Fibroblast of gingiva (primary cell): Measurements from ENCODE around the gene ACSF3.
A peak's percentile ranks its signal among the peaks of the same experiment; 100 is the strongest.
"Not testable (repeated sequence)": the region's sequence is repeated elsewhere in the genome, so short reads cannot be mapped to it uniquely, and the experiment has no call there.

ENCODE experiments used
- DNase-seq: peaks from one replicate; pipeline ENCODE4 v3.0.0-alpha.2; 2011; ENCODE audit warnings: low read depth

Gene ACSF3

GRCh38 chr16:89055894-89056555, 37.6 kb upstream of the ACSF3 start:
- no peak for DNase-seq

GRCh38 chr16:89056592-89056991, 37.1 kb upstream of the ACSF3 start:
- no peak for DNase-seq

GRCh38 chr16:89057738-89058137, 35.9 kb upstream of the ACSF3 start:
- no peak for DNase-seq

- no peak for DNase-seq
These were observed 34.8 kb upstream of the ACSF3 start for GRCh38 chr16:89058812-89059211.

GRCh38 chr16:89060207-89060794, 33.4 kb upstream of the ACSF3 start:
- no peak for DNase-seq

GRCh38 chr16:89061086-89061485, 32.6 kb upstream of the ACSF3 start:
- no peak for DNase-seq

- DNase-seq: no peak
These were observed 31.9 kb upstream of the ACSF3 start for GRCh38 chr16:89061590-89062380.

- no peak for DNase-seq
These were observed 31.0 kb upstream of the ACSF3 start for GRCh38 chr16:89062389-89063345.

- DNase-seq: no peak
These were observed 29.8 kb upstream of the ACSF3 start for GRCh38 chr16:89063768-89064320.

GRCh38 chr16:89064606-89065457, 28.8 kb upstream of the ACSF3 start:
- no peak for DNase-seq

- DNase-seq: no peak
These were observed 28.2 kb upstream of the ACSF3 start for GRCh38 chr16:89065458-89065822.

GRCh38 chr16:89066721-89067120, 26.9 kb upstream of the ACSF3 start:
- no peak for DNase-seq

GRCh38 chr16:89067677-89068443, 25.8 kb upstream of the ACSF3 start:
- DNase-seq: peak; percentile 36

GRCh38 chr16:89068814-89069616, 24.6 kb upstream of the ACSF3 start:
- DNase-seq: not testable (repeated sequence)

- DNase-seq: no peak
These were observed 23.7 kb upstream of the ACSF3 start for GRCh38 chr16:89069920-89070319.

GRCh38 chr16:89070590-89070989, 23.1 kb upstream of the ACSF3 start:
- DNase-seq: no peak

GRCh38 chr16:89071686-89072547, 21.7 kb upstream of the ACSF3 start:
- peak; percentile 47 for DNase-seq

- DNase-seq: no peak
These were observed 21.0 kb upstream of the ACSF3 start for GRCh38 chr16:89072548-89073130.
